HS-5 (cell line): ENCODE measurements around the gene GNE.
"Not testable (repeated sequence)": the region's sequence is repeated elsewhere in the genome, so short reads cannot be mapped to it uniquely, and the experiment has no call there.

Experiments used
- DNase-seq: peaks from one replicate; pipeline ENCODE4 v3.0.0-alpha.2; 2012; ENCODE audit warnings: low read depth

The GNE gene

GRCh38 chr9:36268007-36268427 lies 9.8 kb upstream of the GNE start:
- DNase-seq = no peak

- DNase-seq = no peak
Observed at GRCh38 chr9:36264896-36265295, 6.6 kb upstream of the GNE start.

GRCh38 chr9:36263683-36264082 lies 5.4 kb upstream of the GNE start:
- no peak for DNase-seq

GRCh38 chr9:36258996-36259533 lies 817 bp upstream of the GNE start:
- no peak for DNase-seq

GRCh38 chr9:36251428-36251827 lies 6.8 kb downstream of the GNE start:
- DNase-seq = no peak

GRCh38 chr9:36250079-36250478 lies 8.2 kb downstream of the GNE start:
- DNase-seq = no peak

GRCh38 chr9:36249189-36249588 lies 9.1 kb downstream of the GNE start:
- DNase-seq = no peak

- not testable (repeated sequence) for DNase-seq
Observed at GRCh38 chr9:36248061-36248460, 10.2 kb downstream of the GNE start.

GRCh38 chr9:36247356-36247755 lies 10.9 kb downstream of the GNE start:
- no peak for DNase-seq

GRCh38 chr9:36245906-36246305 lies 12.3 kb downstream of the GNE start:
- no peak for DNase-seq

GRCh38 chr9:36239675-36240074 lies 18.6 kb downstream of the GNE start:
- not testable (repeated sequence) for DNase-seq

GRCh38 chr9:36239205-36239604 lies 19.0 kb downstream of the GNE start:
- not testable (repeated sequence) for DNase-seq

GRCh38 chr9:36237230-36237629 lies 21.0 kb downstream of the GNE start:
- DNase-seq = no peak

GRCh38 chr9:36222449-36222848 lies 35.8 kb downstream of the GNE start:
- DNase-seq = no peak

- DNase-seq = no peak
Observed at GRCh38 chr9:36221667-36222066, 36.6 kb downstream of the GNE start.

GRCh38 chr9:36218411-36218901 lies 39.8 kb downstream of the GNE start:
- DNase-seq = no peak

- DNase-seq = no peak
Observed at GRCh38 chr9:36218011-36218410, 40.2 kb downstream of the GNE start.

- no peak for DNase-seq
Observed at GRCh38 chr9:36217256-36217968, 40.8 kb downstream of the GNE start.

- no peak for DNase-seq
Observed at GRCh38 chr9:36214571-36214970, 43.7 kb downstream of the GNE start.

- DNase-seq = no peak
Observed at GRCh38 chr9:36213989-36214388, 44.3 kb downstream of the GNE start.

- DNase-seq = no peak
Observed at GRCh38 chr9:36213387-36213786, 44.9 kb downstream of the GNE start.

- no peak for DNase-seq
Observed at GRCh38 chr9:36211510-36211909, 46.7 kb downstream of the GNE start.

GRCh38 chr9:36210722-36211121 lies 47.5 kb downstream of the GNE start:
- no peak for DNase-seq
